HEK293T (cell line): ENCODE data around the gene GHITM.

Experiments used
- CTCF ChIA-PET: fragments of 350-600 bp; formaldehyde crosslinking; extraction: SDS; loops from one replicate; lab custom pipeline; 2021; ENCODE audit warnings: antibody characterized with exemption, inconsistent platforms; lab: Yijun Ruan, JAX
- POLR2A ChIA-PET: fragments of 350-600 bp; formaldehyde crosslinking; extraction: SDS; loops from one replicate; lab custom pipeline; 2020; ENCODE audit warnings: antibody characterized with exemption, inconsistent platforms; lab: Yijun Ruan, JAX
- DNase-seq: peaks from one replicate; pipeline ENCODE4 v3.0.0; 2012; ENCODE audit warnings: mixed read lengths; ENCODE audit errors: extremely low spot score
- ARNT ChIP-seq: fragments of 450-650 bp; IDR thresholded peaks from 2 replicates; pipeline ENCODE4 v1.6.1; 2017; ENCODE audit warnings: mild to moderate bottlenecking
- BHLHE40 ChIP-seq: fragments of 450-650 bp; IDR thresholded peaks from 2 replicates; pipeline ENCODE4 v1.6.1; 2016; ENCODE audit warnings: mild to moderate bottlenecking, moderate library complexity, borderline replicate concordance
- CTBP1 ChIP-seq: fragments of 450-650 bp; IDR thresholded peaks from 2 replicates; pipeline ENCODE4 v1.6.1; 2016; ENCODE audit warnings: borderline replicate concordance
- ELF4 ChIP-seq: fragments of 450-650 bp; IDR thresholded peaks from 2 replicates; pipeline ENCODE4 v1.6.1; 2017; ENCODE audit warnings: antibody characterized with exemption
- FOXA1 ChIP-seq: fragments of 450-650 bp; IDR thresholded peaks from 2 replicates; pipeline ENCODE4 v1.6.1; 2016; ENCODE audit warnings: mild to moderate bottlenecking
- FOXK2 ChIP-seq: fragments of 450-650 bp; IDR thresholded peaks from 2 replicates; pipeline ENCODE4 v1.6.1; 2016; ENCODE audit warnings: mild to moderate bottlenecking
- FOXM1 ChIP-seq: fragments of 450-650 bp; IDR thresholded peaks from 2 replicates; pipeline ENCODE4 v1.6.1; 2017; ENCODE audit warnings: mild to moderate bottlenecking, borderline replicate concordance
- HDGF ChIP-seq: fragments of 450-650 bp; IDR thresholded peaks from 2 replicates; pipeline ENCODE4 v1.6.1; 2017; ENCODE audit warnings: antibody characterized with exemption, borderline replicate concordance
- L3MBTL2 ChIP-seq: fragments of 450-650 bp; conservative IDR thresholded peaks from 2 replicates; pipeline ENCODE4 v1.6.1; 2016; ENCODE audit warnings: mild to moderate bottlenecking
- LEF1 ChIP-seq: fragments of 450-650 bp; IDR thresholded peaks from 2 replicates; pipeline ENCODE4 v1.6.1; 2017; ENCODE audit warnings: mild to moderate bottlenecking, borderline replicate concordance
- NFRKB ChIP-seq: fragments of 450-650 bp; IDR thresholded peaks from 2 replicates; pipeline ENCODE4 v1.6.1; 2016; ENCODE audit warnings: mild to moderate bottlenecking, moderate library complexity
- SP1 ChIP-seq: fragments of 450-650 bp; IDR thresholded peaks from 2 replicates; pipeline ENCODE4 v1.6.1; 2017
- SUZ12 ChIP-seq: fragments of 450-650 bp; IDR thresholded peaks from 2 replicates; pipeline ENCODE4 v1.6.1; 2016; ENCODE audit warnings: mild to moderate bottlenecking
- TARDBP ChIP-seq: fragments of 450-650 bp; IDR thresholded peaks from 2 replicates; pipeline ENCODE4 v1.6.1; 2016
- ZNF384 ChIP-seq: fragments of 450-650 bp; IDR thresholded peaks from 2 replicates; pipeline ENCODE4 v1.6.1; 2016
- TF ChIP-seq, protein P1 (sequence below): fragments of 450-650 bp; IDR thresholded peaks from 2 replicates; pipeline ENCODE4 v1.6.1; 2016

The GHITM gene

DNA sequence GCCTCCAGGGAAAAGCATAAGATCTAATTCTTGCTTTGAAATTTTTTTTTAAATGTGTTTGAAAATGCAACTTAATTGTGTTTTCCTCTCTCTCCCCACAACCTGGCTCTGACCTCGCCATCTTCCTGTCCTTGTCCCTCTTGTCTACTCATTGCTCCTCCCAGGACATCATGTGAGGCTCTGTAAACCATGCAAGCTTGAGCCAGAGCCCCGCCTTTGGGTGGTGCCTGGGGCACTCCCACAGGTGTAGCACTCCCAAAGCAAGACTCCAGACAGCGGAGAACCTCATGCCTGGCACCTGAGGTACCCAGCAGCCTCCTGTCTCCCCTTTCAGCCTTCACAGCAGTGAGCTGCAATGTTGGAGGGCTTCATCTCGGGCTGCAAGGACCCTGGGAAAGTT lies 45.2 kb downstream of the GHITM start:
- ChIA-PET CTCF (no interaction called here), POLR2A (no interaction called here)
- no peak for DNase-seq
- TF ChIP-seq FOXA1, result no peak
- TF ChIP-seq ELF4, result no peak
- TF ChIP-seq L3MBTL2, result no peak
- no peak for TF ChIP-seq TARDBP
- TF ChIP-seq HDGF, result no peak
- no peak for TF ChIP-seq CTBP1
- no peak for TF ChIP-seq FOXK2
- TF ChIP-seq ARNT, result no peak
- TF ChIP-seq, protein P1, sequence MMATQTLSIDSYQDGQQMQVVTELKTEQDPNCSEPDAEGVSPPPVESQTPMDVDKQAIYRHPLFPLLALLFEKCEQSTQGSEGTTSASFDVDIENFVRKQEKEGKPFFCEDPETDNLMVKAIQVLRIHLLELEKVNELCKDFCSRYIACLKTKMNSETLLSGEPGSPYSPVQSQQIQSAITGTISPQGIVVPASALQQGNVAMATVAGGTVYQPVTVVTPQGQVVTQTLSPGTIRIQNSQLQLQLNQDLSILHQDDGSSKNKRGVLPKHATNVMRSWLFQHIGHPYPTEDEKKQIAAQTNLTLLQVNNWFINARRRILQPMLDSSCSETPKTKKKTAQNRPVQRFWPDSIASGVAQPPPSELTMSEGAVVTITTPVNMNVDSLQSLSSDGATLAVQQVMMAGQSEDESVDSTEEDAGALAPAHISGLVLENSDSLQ, result no peak
- TF ChIP-seq SUZ12, result no peak
- TF ChIP-seq NFRKB, result no peak
- no peak for TF ChIP-seq ZNF384
- no peak for TF ChIP-seq SP1
- TF ChIP-seq FOXM1, result no peak
- no peak for TF ChIP-seq BHLHE40
- TF ChIP-seq LEF1, result no peak

DNA sequence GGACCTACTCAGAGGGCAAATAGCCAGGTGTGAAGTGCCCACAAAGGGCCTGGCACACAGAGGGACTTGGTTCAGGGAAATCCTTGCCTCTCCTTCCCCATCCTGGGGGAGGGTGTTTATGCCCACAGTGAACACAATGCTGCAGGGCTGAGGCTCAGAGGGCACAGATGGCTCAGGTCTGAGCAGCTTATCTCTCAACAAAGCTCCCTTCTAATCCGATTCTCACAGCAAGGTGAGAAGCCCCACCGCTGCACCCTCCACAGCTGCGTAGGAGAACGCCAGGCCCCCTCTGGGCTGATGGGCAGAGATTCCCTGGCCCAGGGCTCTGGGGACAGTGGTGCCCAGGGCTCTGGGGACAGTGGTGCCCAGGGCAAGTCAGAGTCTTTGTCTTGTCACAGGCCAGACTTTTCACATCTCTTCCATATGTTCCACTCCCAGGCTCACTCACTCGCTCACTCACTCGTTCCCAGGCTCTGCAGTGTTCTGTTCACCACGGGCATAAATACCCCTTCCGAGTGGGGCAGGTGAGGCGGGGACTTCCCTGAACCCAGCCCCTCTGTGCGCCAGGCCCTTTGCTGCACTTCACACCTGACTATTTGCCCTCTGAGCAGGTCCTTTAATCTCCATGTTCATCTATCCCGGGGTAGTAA lies 46.3 kb downstream of the GHITM start:
- POLR2A ChIA-PET, result no interaction called here
- DNase-seq, result no peak
- CTCF ChIA-PET, result no interaction called here
- TF ChIP-seq CTBP1 (no peak), SUZ12 (no peak)

DNA sequence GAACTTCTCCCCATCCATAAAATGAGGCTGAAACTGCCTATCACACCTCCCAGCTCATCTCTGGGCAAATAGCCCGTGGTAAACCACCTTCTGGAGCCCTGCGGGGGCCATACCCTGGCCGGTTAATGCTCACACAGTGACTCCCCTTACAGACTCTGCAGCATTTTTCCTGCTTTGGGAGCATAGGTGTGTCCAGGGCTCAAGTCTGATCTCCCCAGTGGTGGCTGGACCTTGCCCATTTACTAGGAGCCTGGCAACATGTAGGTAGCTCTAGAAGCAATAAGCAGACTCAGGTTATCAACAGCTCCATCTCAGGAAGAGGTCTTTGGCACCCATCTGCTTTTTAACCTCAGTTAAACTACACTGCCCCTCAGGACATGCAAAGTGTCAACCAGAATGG lies 49.5 kb downstream of the GHITM start:
- POLR2A ChIA-PET, result no interaction called here

DNA sequence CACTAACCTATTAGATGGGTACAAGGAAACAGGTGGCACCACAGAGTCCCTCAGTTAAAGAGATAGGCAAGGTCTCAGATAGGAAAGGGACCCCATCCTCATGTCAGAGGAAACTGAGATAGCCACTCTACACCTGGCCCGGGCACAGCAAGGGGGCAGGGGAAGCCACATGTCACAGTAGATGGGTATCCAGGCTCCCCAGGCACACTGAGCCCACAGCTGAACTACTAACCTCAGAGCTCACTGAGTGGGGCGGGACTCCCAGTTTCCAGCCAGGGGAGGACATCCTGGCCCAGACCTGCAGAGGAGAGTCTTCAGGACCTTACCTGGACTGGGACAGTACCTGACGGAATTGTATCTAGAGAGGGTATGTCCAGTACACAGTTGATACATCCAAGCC lies 51.3 kb downstream of the GHITM start:
- TF ChIP-seq LEF1, result no peak
- TF ChIP-seq, protein P1, result no peak
- TF ChIP-seq HDGF, result no peak
- no peak for TF ChIP-seq ARNT
- no peak for TF ChIP-seq NFRKB
- TF ChIP-seq BHLHE40, result no peak
- TF ChIP-seq TARDBP, result no peak
- TF ChIP-seq FOXM1, result no peak
- TF ChIP-seq FOXA1, result no peak
- TF ChIP-seq SUZ12, result no peak
- no peak for TF ChIP-seq SP1
- TF ChIP-seq L3MBTL2, result no peak
- TF ChIP-seq FOXK2, result no peak
- POLR2A ChIA-PET, result no interaction called here
- DNase-seq, result no peak
- CTCF ChIA-PET, result interaction anchor here (0.6 kb wide), 1 partner anchor 16 kb away, joined by 5 read pairs; no protein-coding TSS in a partner anchor

More for the DNA sequence above, 49.5 kb downstream of the GHITM start:
- DNase-seq, result no peak
- CTCF ChIA-PET, result interaction anchor here (0.6 kb wide), 1 partner anchor 1079 kb away, joined by 3 read pairs; no protein-coding TSS in a partner anchor
- TF ChIP-seq FOXM1, result no peak
- no peak for TF ChIP-seq HDGF
- no peak for TF ChIP-seq TARDBP
- TF ChIP-seq BHLHE40, result no peak
- TF ChIP-seq, protein P1, result no peak
- no peak for TF ChIP-seq NFRKB

DNA sequence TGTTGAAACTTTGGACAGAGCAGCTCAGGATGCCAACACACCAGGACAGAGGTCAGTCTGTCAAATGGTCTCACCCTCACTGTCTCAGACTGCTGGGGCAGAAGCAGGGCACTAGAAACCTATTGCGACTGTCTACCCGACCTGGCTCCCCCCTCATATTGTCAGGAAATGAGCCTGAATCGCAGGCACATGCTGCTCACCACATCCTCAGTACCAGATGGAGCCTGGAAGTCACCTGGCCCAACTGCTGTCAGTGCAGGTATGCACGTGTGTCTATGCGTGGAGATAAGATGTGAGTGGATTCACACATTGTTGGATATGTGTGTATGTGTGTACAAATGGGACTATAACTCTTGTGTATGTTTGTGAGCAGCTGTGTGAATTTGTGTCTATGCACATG lies 51.8 kb downstream of the GHITM start:
- no peak for DNase-seq
- POLR2A ChIA-PET, result no interaction called here
- CTCF ChIA-PET, result no interaction called here
- TF ChIP-seq LEF1 (no peak), FOXA1 (no peak)

DNA sequence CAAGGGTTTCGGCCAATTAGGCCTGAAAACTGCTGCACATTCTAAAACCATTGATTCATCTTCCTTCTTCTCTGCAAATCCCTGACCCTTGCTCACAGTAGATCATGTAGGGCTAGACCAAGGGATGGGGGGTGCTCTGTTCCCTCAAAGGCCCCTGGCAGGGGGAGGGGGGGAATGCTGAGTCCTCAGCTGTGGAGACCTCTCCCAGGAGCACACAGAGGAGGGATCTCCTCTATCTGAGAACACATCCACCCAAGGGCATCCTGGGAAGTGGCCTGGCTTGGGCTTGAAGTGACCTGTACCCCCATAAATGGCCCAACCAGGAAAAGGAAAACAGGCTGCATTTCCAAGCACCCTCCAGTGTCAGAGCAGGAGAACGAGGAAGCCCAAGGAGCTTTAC lies 54.0 kb downstream of the GHITM start:
- POLR2A ChIA-PET, result no interaction called here

More for the DNA sequence above, 54.0 kb downstream of the GHITM start:
- no peak for DNase-seq
- TF ChIP-seq TARDBP (no peak), ARNT (no peak), FOXA1 (no peak), FOXK2 (no peak), BHLHE40 (no peak)
- TF ChIP-seq, protein P1, result no peak
- CTCF ChIA-PET, result no interaction called here
